B cell (primary cell): ENCODE measurements around the gene P3H4.

ENCODE experiments used
- EZH2 ChIP-seq: IDR thresholded peaks from 2 replicates; pipeline ENCODE4 v1.6.1; 2012; ENCODE audit warnings: borderline replicate concordance, low read depth, mild to moderate bottlenecking, moderate library complexity, low read length; ENCODE audit not compliant: insufficient read depth, poor library complexity, severe bottlenecking
- TF ChIP-seq, protein P1 (sequence below): fragments of 200-600 bp; IDR thresholded peaks from one replicate; pipeline ENCODE4 v1.8.0; 2022; ENCODE audit warnings: antibody characterized with exemption, mild to moderate bottlenecking

DNA sequence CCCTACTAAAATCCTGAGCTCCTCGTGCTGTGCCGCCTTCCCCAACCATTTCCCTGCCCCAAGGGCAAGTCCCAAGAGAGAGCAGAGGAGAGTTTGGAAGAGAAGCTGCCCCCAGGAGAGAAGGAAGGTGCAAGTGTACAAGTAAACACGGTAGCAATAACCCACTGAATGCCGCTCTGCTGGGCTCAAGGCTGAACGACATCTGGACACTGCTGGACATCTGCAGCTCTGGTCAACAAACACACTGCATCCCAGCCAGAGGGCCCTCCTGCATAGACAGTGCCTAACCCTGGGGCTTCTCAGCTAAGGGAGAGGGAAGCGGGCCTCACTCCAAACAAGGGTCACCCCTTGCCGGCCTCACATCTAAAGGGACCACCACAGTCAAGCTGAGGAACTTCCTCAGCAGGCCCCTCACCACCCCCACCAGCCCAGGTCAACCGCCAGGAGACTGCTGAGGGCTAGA is 38.0 kb downstream of the P3H4 start:
- TF ChIP-seq, protein P1, sequence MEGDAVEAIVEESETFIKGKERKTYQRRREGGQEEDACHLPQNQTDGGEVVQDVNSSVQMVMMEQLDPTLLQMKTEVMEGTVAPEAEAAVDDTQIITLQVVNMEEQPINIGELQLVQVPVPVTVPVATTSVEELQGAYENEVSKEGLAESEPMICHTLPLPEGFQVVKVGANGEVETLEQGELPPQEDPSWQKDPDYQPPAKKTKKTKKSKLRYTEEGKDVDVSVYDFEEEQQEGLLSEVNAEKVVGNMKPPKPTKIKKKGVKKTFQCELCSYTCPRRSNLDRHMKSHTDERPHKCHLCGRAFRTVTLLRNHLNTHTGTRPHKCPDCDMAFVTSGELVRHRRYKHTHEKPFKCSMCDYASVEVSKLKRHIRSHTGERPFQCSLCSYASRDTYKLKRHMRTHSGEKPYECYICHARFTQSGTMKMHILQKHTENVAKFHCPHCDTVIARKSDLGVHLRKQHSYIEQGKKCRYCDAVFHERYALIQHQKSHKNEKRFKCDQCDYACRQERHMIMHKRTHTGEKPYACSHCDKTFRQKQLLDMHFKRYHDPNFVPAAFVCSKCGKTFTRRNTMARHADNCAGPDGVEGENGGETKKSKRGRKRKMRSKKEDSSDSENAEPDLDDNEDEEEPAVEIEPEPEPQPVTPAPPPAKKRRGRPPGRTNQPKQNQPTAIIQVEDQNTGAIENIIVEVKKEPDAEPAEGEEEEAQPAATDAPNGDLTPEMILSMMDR = no peak
- no peak for TF ChIP-seq EZH2
